H9 (cell line): Measurements from ENCODE around the gene NRBF2. TPM values are rescaled to one million over a fixed set of nuclear protein-coding genes. Genes with fewer than 3 reads are reported as not detected.

Source experiments
- DNase-seq: peaks from one replicate; pipeline ENCODE4 v3.0.0-alpha.2; 2017
- H2AFZ ChIP-seq: one replicate; pipeline ENCODE4 v1.6.1; 2013; ENCODE audit warnings: mild to moderate bottlenecking, low read length, control low read depth, moderate library complexity
- H2AK5ac ChIP-seq: 2 replicates; pipeline ENCODE4 v1.6.1; 2013; ENCODE audit warnings: low read length, control low read depth, mixed read lengths; ENCODE audit not compliant: insufficient read length
- H2BK120ac ChIP-seq: one replicate; pipeline ENCODE4 v1.6.1; 2013; ENCODE audit warnings: low read depth, mild to moderate bottlenecking, low read length, control low read depth, inconsistent platforms; ENCODE audit not compliant: poor library complexity, severe bottlenecking
- H2BK12ac ChIP-seq: 2 replicates; pipeline ENCODE4 v1.6.1; 2013; ENCODE audit warnings: low read length, control low read depth, mixed read lengths, low read depth; ENCODE audit not compliant: insufficient read length
- H2BK15ac ChIP-seq: 2 replicates; pipeline ENCODE4 v1.6.1; 2013; ENCODE audit warnings: low read depth, low read length, control low read depth
- H2BK20ac ChIP-seq: one replicate; pipeline ENCODE4 v1.6.1; 2013; ENCODE audit warnings: low read depth, mild to moderate bottlenecking, low read length, control low read depth, inconsistent platforms; ENCODE audit not compliant: poor library complexity, severe bottlenecking
- H2BK5ac ChIP-seq: 2 replicates; pipeline ENCODE4 v1.6.1; 2013; ENCODE audit warnings: low read length, control low read depth, mixed read lengths; ENCODE audit not compliant: insufficient read length
- H3K14ac ChIP-seq: 2 replicates; pipeline ENCODE4 v1.6.1; 2013; ENCODE audit warnings: low read length, control low read depth; ENCODE audit not compliant: insufficient read depth
- H3K18ac ChIP-seq: 2 replicates; pipeline ENCODE4 v1.6.1; 2013; ENCODE audit warnings: low read depth, mild to moderate bottlenecking, mixed read lengths, low read length, control low read depth; ENCODE audit not compliant: insufficient read length
- H3K23ac ChIP-seq: 2 replicates; pipeline ENCODE4 v1.6.1; 2013; ENCODE audit warnings: low read length, control low read depth, mixed read lengths, low read depth; ENCODE audit not compliant: insufficient read length
- H3K23me2 ChIP-seq: 2 replicates; pipeline ENCODE4 v1.6.1; 2013; ENCODE audit warnings: low read depth, mild to moderate bottlenecking, mixed read lengths, low read length, control low read depth; ENCODE audit not compliant: insufficient read length, poor library complexity, severe bottlenecking
- H3K27ac ChIP-seq: 2 replicates; pipeline ENCODE4 v1.5.1; 2013; ENCODE audit warnings: low read length, control low read depth, mixed read lengths, low read depth; ENCODE audit not compliant: insufficient read length
- H3K27me3 ChIP-seq: 2 replicates; pipeline ENCODE4 v1.6.1; 2013; ENCODE audit warnings: low read length, control low read depth, inconsistent platforms; ENCODE audit not compliant: insufficient read depth
- H3K4ac ChIP-seq: 2 replicates; pipeline ENCODE4 v1.6.1; 2013; ENCODE audit warnings: low read depth, mild to moderate bottlenecking, control low read depth, inconsistent platforms, low read length, moderate library complexity
- H3K4me1 ChIP-seq: 2 replicates; pipeline ENCODE4 v1.6.1; 2013; ENCODE audit warnings: low read length, control low read depth, inconsistent platforms; ENCODE audit not compliant: insufficient read depth
- H3K4me2 ChIP-seq: 2 replicates; pipeline ENCODE4 v1.6.1; 2013; ENCODE audit warnings: low read length, control low read depth, mixed read lengths; ENCODE audit not compliant: insufficient read length, insufficient read depth
- H3K56ac ChIP-seq: 2 replicates; pipeline ENCODE4 v1.6.1; 2013; ENCODE audit warnings: low read depth, mild to moderate bottlenecking, mixed read lengths, low read length, control low read depth; ENCODE audit not compliant: insufficient read length
- H3K79me1 ChIP-seq: 2 replicates; pipeline ENCODE4 v1.6.1; 2013; ENCODE audit warnings: low read depth, mild to moderate bottlenecking, moderate library complexity, low read length, control low read depth, inconsistent platforms; ENCODE audit not compliant: insufficient read depth, poor library complexity, severe bottlenecking
- H3K79me2 ChIP-seq: 2 replicates; pipeline ENCODE4 v1.6.1; 2013; ENCODE audit warnings: low read length, control low read depth, inconsistent platforms; ENCODE audit not compliant: insufficient read depth
- H3K9ac ChIP-seq: 2 replicates; pipeline ENCODE4 v1.6.1; 2013; ENCODE audit warnings: low read length, control low read depth, mixed read lengths; ENCODE audit not compliant: insufficient read length; ENCODE audit errors: extremely low read depth
- H3K9me3 ChIP-seq: one replicate; pipeline ENCODE4 v1.6.1; 2013; ENCODE audit warnings: low read depth, low read length, inconsistent platforms; ENCODE audit not compliant: control insufficient read depth
- H3T11ph ChIP-seq: one replicate; pipeline ENCODE4 v1.6.1; 2013; ENCODE audit warnings: mild to moderate bottlenecking, low read length, control low read depth, inconsistent platforms
- H4K20me1 ChIP-seq: one replicate; pipeline ENCODE4 v1.6.1; 2013; ENCODE audit not compliant: control insufficient read depth, insufficient read length, insufficient read depth
- H4K5ac ChIP-seq: 2 replicates; pipeline ENCODE4 v1.6.1; 2013; ENCODE audit warnings: low read depth, mild to moderate bottlenecking, mixed read lengths, low read length, control low read depth; ENCODE audit not compliant: insufficient read length
- H4K8ac ChIP-seq: replicated peaks from 2 replicates; pipeline ENCODE4 v1.6.1; 2013; ENCODE audit warnings: low read length, control low read depth, mixed read lengths, low read depth; ENCODE audit not compliant: insufficient read length
- H4K91ac ChIP-seq: 2 replicates; pipeline ENCODE4 v1.6.1; 2013; ENCODE audit warnings: low read depth, mild to moderate bottlenecking, moderate library complexity, mixed read lengths, low read length, control low read depth; ENCODE audit not compliant: insufficient read length
- H3K27ac Mint-ChIP-seq, 3 experiments: 2 replicates in 2 of 3; 3 replicates in 1 of 3; pipeline ENCODE4 v1.8.0; 2020 to 2021; ENCODE audit warnings: mixed read lengths in 3 of 3, mild to moderate bottlenecking in 1 of 3, moderate library complexity in 1 of 3
- H3K27me3 Mint-ChIP-seq: 2 replicates; pipeline ENCODE4 v1.8.0; 2021; ENCODE audit warnings: low read depth, mild to moderate bottlenecking, moderate library complexity, mixed read lengths
- H3K36me3 Mint-ChIP-seq, 3 experiments: 2 replicates in 2 of 3; 3 replicates in 1 of 3; pipeline ENCODE4 v1.8.0; 2020 to 2021; ENCODE audit warnings: low read depth in 3 of 3, mixed read lengths in 3 of 3; ENCODE audit not compliant: insufficient read depth in 1 of 3
- H3K4me1 Mint-ChIP-seq, 2 experiments: 2 replicates each; pipeline ENCODE4 v1.8.0; 2020; ENCODE audit warnings: mixed read lengths in 2 of 2
- H3K4me3 Mint-ChIP-seq, 2 experiments: 2 replicates in 1 of 2; 3 replicates in 1 of 2; pipeline ENCODE4 v1.8.0; 2020 to 2021; ENCODE audit warnings: mild to moderate bottlenecking in 2 of 2, mixed read lengths in 2 of 2, moderate library complexity in 1 of 2
- H3K9me3 Mint-ChIP-seq, 2 experiments: 2 replicates in 1 of 2; 3 replicates in 1 of 2; pipeline ENCODE4 v1.8.0; 2020; ENCODE audit warnings: mild to moderate bottlenecking in 2 of 2, mixed read lengths in 2 of 2, moderate library complexity in 1 of 2
- WGBS: extraction: QIAGEN DNeasy Blood & Tissue Kit; methylation state at CpG from one replicate; pipeline ENCODE4 v1.1.7; 2013; ENCODE audit warnings: missing lambda C conversion rate, low lambda C conversion rate, mixed read lengths; ENCODE audit not compliant: insufficient read length; ENCODE audit errors: extremely low coverage; 5-methylcytosine and 5-hydroxymethylcytosine counted together
- total RNA-seq: library from RNA; stranded (reverse); gene quantifications from 2 replicates; pipeline ENCODE4 v1.2.1, GENCODE V29; 2021
- TF ChIP-seq, protein P1 (sequence below): fragments of 200-600 bp; sonication (generic); conservative IDR thresholded peaks from 3 replicates; pipeline ENCODE4 v1.8.0; 2021; ENCODE audit warnings: antibody characterized with exemption, mild to moderate bottlenecking

Gene NRBF2
- total RNA-seq, 1 experiment from 2014 or later, result 30.1 TPM

DNA sequence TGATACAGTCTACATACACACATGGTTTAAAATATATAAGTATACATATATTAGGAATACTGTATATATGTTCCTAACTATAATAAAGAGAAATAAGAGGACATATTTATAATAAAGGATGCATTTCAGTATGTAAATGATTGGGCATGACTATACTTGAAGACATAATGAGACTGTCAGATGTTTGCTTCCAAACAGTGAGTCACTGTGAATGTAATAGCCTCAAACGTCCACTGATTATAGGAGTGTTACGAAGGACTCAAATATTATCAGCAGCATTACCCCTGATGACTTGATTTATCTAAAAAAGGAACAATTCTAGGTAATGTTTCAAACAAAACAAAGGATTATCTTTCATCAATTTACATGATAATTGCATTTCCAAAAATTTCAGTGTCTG lies 39.9 kb upstream of the NRBF2 start:
- Mint-ChIP-seq H3K9me3 (no peaks in the 10 kb centered on the region; a peak in 2 of 5 replicates), H3K27ac (no peak overlapping the region), H3K4me3 (no peak overlapping the region), H3K4me1 (no peaks in the 10 kb centered on the region), H3K36me3 (no peaks in the 10 kb centered on the region), H3K27me3 (no peaks in the 10 kb centered on the region)
- Histone ChIP-seq H3K4ac (no peak overlapping the region), H3K18ac (no peak overlapping the region), H4K8ac (no peak overlapping the region), H2BK120ac (no peak overlapping the region), H4K20me1 (no peaks in the 10 kb centered on the region), H3K4me2 (no peak overlapping the region), H2BK5ac (no peak overlapping the region), H3K4me1 (no peaks in the 10 kb centered on the region), H4K91ac (no peak overlapping the region), H3K79me1 (no peaks in the 10 kb centered on the region), H2AK5ac (no peak overlapping the region), H2BK20ac (no peak overlapping the region), H3K23ac (no peak overlapping the region), H3K27ac (no peak overlapping the region), H2AFZ (no peak overlapping the region), H3K14ac (no peak overlapping the region), H2BK15ac (no peak overlapping the region), H3T11ph (no peak overlapping the region), H3K9me3 (no peaks in the 10 kb centered on the region), H3K27me3 (no peaks in the 10 kb centered on the region), H3K23me2 (no peaks in the 10 kb centered on the region), H2BK12ac (no peak overlapping the region), H3K9ac (no peak overlapping the region), H3K79me2 (no peaks in the 10 kb centered on the region), H3K56ac (no peak overlapping the region), H4K5ac (no peak overlapping the region)
- DNase-seq, result no peak
- TF ChIP-seq, protein P1, sequence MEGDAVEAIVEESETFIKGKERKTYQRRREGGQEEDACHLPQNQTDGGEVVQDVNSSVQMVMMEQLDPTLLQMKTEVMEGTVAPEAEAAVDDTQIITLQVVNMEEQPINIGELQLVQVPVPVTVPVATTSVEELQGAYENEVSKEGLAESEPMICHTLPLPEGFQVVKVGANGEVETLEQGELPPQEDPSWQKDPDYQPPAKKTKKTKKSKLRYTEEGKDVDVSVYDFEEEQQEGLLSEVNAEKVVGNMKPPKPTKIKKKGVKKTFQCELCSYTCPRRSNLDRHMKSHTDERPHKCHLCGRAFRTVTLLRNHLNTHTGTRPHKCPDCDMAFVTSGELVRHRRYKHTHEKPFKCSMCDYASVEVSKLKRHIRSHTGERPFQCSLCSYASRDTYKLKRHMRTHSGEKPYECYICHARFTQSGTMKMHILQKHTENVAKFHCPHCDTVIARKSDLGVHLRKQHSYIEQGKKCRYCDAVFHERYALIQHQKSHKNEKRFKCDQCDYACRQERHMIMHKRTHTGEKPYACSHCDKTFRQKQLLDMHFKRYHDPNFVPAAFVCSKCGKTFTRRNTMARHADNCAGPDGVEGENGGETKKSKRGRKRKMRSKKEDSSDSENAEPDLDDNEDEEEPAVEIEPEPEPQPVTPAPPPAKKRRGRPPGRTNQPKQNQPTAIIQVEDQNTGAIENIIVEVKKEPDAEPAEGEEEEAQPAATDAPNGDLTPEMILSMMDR, result no peak
- WGBS, result no CpG with 5 or more reads among the region's 2 CpGs
